HEK293 (cell line): ENCODE results near the gene CCM2L.
"Not testable (repeated sequence)": the region's sequence is repeated elsewhere in the genome, so short reads cannot be mapped to it uniquely, and the experiment has no call there.

Experiments
- CTCF ChIA-PET: fragments of 350-600 bp; formaldehyde crosslinking; extraction: SDS; loops from one replicate; lab custom pipeline; 2021; ENCODE audit warnings: antibody characterized with exemption; lab: Yijun Ruan, JAX
- POLR2A ChIA-PET: fragments of 300-600 bp; formaldehyde crosslinking; extraction: SDS; loops from one replicate; lab custom pipeline; 2020; ENCODE audit warnings: antibody characterized with exemption, inconsistent platforms; lab: Yijun Ruan, JAX
- H3K27ac ChIP-seq: fragments of 200-500 bp; sonication (Bioruptor generic); 2 replicates; pipeline ENCODE4 v1.5.1; 2014; ENCODE audit warnings: low read depth, low read length, control low read depth, inconsistent platforms; ENCODE audit errors: extremely low read depth
- H3K36me3 ChIP-seq, 2 experiments: fragments of 200-500 bp in 1 of 2; sonication (Bioruptor generic) in 1 of 2; 1 replicate in 1 of 2; 2 replicates in 1 of 2; pipeline ENCODE4 v1.5.1; 2014 to 2017; ENCODE audit warnings: inconsistent platforms in 2 of 2, low read length in 2 of 2; ENCODE audit not compliant: control insufficient read depth in 2 of 2, insufficient read depth in 1 of 2
- H3K4me1 ChIP-seq: fragments of 200-500 bp; sonication (Bioruptor generic); 2 replicates; pipeline ENCODE4 v1.5.1; 2014; ENCODE audit warnings: mild to moderate bottlenecking, low read length, inconsistent platforms; ENCODE audit not compliant: control insufficient read depth, insufficient read depth
- H3K4me3 ChIP-seq: 2 replicates; pipeline ENCODE4 v1.5.1; 2011; ENCODE audit warnings: low read depth, mild to moderate bottlenecking, control low read depth, low read length, moderate library complexity
- H3K9me3 ChIP-seq: fragments of 200-500 bp; sonication (Bioruptor generic); 2 replicates; pipeline ENCODE4 v1.5.1; 2014; ENCODE audit warnings: low read depth, low read length, inconsistent platforms; ENCODE audit not compliant: control insufficient read depth, insufficient read depth
- ELK4 ChIP-seq: IDR thresholded peaks from 2 replicates; pipeline ENCODE4 v1.6.1; 2011; ENCODE audit warnings: mild to moderate bottlenecking, low read depth, low read length, borderline replicate concordance
- MYNN ChIP-seq: fragments of 450-650 bp; formaldehyde crosslinking; IDR thresholded peaks from 2 replicates; pipeline ENCODE4 v1.5.1; 2016; ENCODE audit warnings: missing biosample characterization, missing genetic modification characterization, borderline replicate concordance
- PRDM4 ChIP-seq: fragments of 450-650 bp; formaldehyde crosslinking; IDR thresholded peaks from 2 replicates; pipeline ENCODE4 v1.5.1; 2017; ENCODE audit warnings: missing biosample characterization, missing genetic modification characterization
- TRIM28 ChIP-seq: IDR thresholded peaks from 2 replicates; pipeline ENCODE4 v1.6.1; 2011; ENCODE audit warnings: low read length, control low read depth, borderline replicate concordance
- ZBTB21 ChIP-seq: fragments of 450-650 bp; formaldehyde crosslinking; IDR thresholded peaks from 2 replicates; pipeline ENCODE4 v1.5.1; 2017; ENCODE audit warnings: missing biosample characterization, missing genetic modification characterization
- ZFP37 ChIP-seq: fragments of 450-650 bp; formaldehyde crosslinking; IDR thresholded peaks from 2 replicates; pipeline ENCODE4 v1.5.1; 2016; ENCODE audit warnings: missing biosample characterization, missing genetic modification characterization
- ZNF121 ChIP-seq: fragments of 450-650 bp; formaldehyde crosslinking; IDR thresholded peaks from 2 replicates; pipeline ENCODE4 v1.5.1; 2016; ENCODE audit warnings: missing biosample characterization, missing genetic modification characterization
- ZNF175 ChIP-seq: fragments of 450-650 bp; formaldehyde crosslinking; IDR thresholded peaks from 2 replicates; pipeline ENCODE4 v1.5.1; 2016; ENCODE audit warnings: missing biosample characterization, missing genetic modification characterization
- ZNF221 ChIP-seq: fragments of 450-650 bp; formaldehyde crosslinking; IDR thresholded peaks from 2 replicates; pipeline ENCODE4 v1.5.1; 2017; ENCODE audit warnings: missing biosample characterization, missing genetic modification characterization, borderline replicate concordance
- ZNF24 ChIP-seq: fragments of 450-650 bp; formaldehyde crosslinking; IDR thresholded peaks from 2 replicates; pipeline ENCODE4 v1.5.1; 2016; ENCODE audit warnings: missing biosample characterization, missing genetic modification characterization
- ZNF529 ChIP-seq: fragments of 450-650 bp; formaldehyde crosslinking; IDR thresholded peaks from 2 replicates; pipeline ENCODE4 v1.5.1; 2017; ENCODE audit warnings: missing genetic modification characterization, missing biosample characterization; ENCODE audit not compliant: insufficient replicate concordance
- ZNF621 ChIP-seq: fragments of 450-650 bp; formaldehyde crosslinking; IDR thresholded peaks from 2 replicates; pipeline ENCODE4 v1.5.1; 2017; ENCODE audit warnings: missing biosample characterization, missing genetic modification characterization
- ZNF677 ChIP-seq: fragments of 450-650 bp; IDR thresholded peaks from 2 replicates; pipeline ENCODE4 v1.5.0; 2018; ENCODE audit warnings: missing biosample characterization, mild to moderate bottlenecking, missing genetic modification characterization, moderate library complexity
- ZNF785 ChIP-seq: fragments of 450-650 bp; formaldehyde crosslinking; IDR thresholded peaks from 2 replicates; pipeline ENCODE4 v1.5.1; 2016; ENCODE audit warnings: missing biosample characterization, missing genetic modification characterization
- TF ChIP-seq, protein P1 (sequence below): fragments of 450-650 bp; formaldehyde crosslinking; IDR thresholded peaks from 2 replicates; pipeline ENCODE4 v1.5.1; 2017; ENCODE audit warnings: missing biosample characterization, missing genetic modification characterization
- TF ChIP-seq, protein P2 (sequence below): fragments of 450-650 bp; formaldehyde crosslinking; IDR thresholded peaks from 2 replicates; pipeline ENCODE4 v1.5.1; 2016; ENCODE audit warnings: missing biosample characterization, missing genetic modification characterization

CCM2L gene

GRCh38 chr20:32031007-32031958, 21.0 kb downstream of the CCM2L start (continued):
- TF ChIP-seq ZNF221 (tag by site-specific recombination): no peak

DNA sequence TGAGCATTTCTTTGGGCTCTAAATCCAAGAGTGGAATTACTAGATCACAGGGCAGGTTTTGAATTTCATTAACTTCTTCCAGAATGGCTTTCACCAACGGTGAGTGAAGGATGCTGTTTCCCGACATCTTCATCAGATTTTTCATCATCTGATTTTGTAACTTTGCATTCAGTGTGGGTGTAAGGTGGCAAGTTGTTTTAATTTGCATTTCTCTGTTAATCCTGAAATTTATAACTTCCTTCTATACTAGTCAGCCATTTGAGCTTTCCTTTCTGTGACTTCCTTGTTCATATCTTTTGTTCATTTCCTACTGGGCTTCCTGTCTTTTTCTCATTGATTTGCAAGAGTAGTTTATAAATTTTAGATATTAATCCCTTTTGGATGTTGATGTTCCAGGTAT, 23.1 kb downstream of the CCM2L start:
- POLR2A ChIA-PET: no interaction called here
- Histone ChIP-seq H3K4me3 (no peak overlapping the region), H3K9me3 (no peaks in the 10 kb centered on the region), H3K27ac (no peak overlapping the region), H3K4me1 (no peaks in the 10 kb centered on the region), H3K36me3 (no peaks in the 10 kb centered on the region)
- CTCF ChIA-PET: interaction anchor here (8.9 kb wide), 1 partner anchor 180 kb away, joined by 128 read pairs; no protein-coding TSS in a partner anchor
- TF ChIP-seq ZFP37 (tag by site-specific recombination): no peak
- TF ChIP-seq ZNF529 (tag by site-specific recombination): no peak
- TF ChIP-seq ZNF785 (tag by site-specific recombination): no peak
- TF ChIP-seq ZBTB21 (tag by site-specific recombination): no peak
- TF ChIP-seq, protein P1, sequence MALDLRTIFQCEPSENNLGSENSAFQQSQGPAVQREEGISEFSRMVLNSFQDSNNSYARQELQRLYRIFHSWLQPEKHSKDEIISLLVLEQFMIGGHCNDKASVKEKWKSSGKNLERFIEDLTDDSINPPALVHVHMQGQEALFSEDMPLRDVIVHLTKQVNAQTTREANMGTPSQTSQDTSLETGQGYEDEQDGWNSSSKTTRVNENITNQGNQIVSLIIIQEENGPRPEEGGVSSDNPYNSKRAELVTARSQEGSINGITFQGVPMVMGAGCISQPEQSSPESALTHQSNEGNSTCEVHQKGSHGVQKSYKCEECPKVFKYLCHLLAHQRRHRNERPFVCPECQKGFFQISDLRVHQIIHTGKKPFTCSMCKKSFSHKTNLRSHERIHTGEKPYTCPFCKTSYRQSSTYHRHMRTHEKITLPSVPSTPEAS (tag by site-specific recombination): no peak
- no peak for TF ChIP-seq ZNF175 (tag by site-specific recombination)
- no peak for TF ChIP-seq ZNF121 (tag by site-specific recombination)
- TF ChIP-seq PRDM4 (tag by site-specific recombination): no peak
- TF ChIP-seq ZNF677 (tag by site-specific recombination): no peak
- no peak for TF ChIP-seq TRIM28
- TF ChIP-seq, protein P2, sequence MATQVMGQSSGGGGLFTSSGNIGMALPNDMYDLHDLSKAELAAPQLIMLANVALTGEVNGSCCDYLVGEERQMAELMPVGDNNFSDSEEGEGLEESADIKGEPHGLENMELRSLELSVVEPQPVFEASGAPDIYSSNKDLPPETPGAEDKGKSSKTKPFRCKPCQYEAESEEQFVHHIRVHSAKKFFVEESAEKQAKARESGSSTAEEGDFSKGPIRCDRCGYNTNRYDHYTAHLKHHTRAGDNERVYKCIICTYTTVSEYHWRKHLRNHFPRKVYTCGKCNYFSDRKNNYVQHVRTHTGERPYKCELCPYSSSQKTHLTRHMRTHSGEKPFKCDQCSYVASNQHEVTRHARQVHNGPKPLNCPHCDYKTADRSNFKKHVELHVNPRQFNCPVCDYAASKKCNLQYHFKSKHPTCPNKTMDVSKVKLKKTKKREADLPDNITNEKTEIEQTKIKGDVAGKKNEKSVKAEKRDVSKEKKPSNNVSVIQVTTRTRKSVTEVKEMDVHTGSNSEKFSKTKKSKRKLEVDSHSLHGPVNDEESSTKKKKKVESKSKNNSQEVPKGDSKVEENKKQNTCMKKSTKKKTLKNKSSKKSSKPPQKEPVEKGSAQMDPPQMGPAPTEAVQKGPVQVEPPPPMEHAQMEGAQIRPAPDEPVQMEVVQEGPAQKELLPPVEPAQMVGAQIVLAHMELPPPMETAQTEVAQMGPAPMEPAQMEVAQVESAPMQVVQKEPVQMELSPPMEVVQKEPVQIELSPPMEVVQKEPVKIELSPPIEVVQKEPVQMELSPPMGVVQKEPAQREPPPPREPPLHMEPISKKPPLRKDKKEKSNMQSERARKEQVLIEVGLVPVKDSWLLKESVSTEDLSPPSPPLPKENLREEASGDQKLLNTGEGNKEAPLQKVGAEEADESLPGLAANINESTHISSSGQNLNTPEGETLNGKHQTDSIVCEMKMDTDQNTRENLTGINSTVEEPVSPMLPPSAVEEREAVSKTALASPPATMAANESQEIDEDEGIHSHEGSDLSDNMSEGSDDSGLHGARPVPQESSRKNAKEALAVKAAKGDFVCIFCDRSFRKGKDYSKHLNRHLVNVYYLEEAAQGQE (tag by site-specific recombination): no peak
- no peak for TF ChIP-seq ELK4
- no peak for TF ChIP-seq ZNF24
- no peak for TF ChIP-seq MYNN
- no peak for TF ChIP-seq ZNF621

GRCh38 chr20:32033721-32034120, 23.5 kb downstream of the CCM2L start:
- H3K27ac ChIP-seq, H3K36me3 ChIP-seq, H3K4me3 ChIP-seq, H3K9me3 ChIP-seq, H3K4me1 ChIP-seq, POLR2A ChIA-PET: not testable (repeated sequence)
- CTCF ChIA-PET: interaction anchor here (8.9 kb wide), 1 partner anchor 180 kb away, joined by 128 read pairs; no protein-coding TSS in a partner anchor
